ENCODE results near the gene ANO7.

GRCh38 chr2:241207641-241208040 lies 19.2 kb downstream of the ANO7 start:
- TF ChIP-seq CTCF (IDR thresholded peaks at IDR 0.05; ENCODE audit: low read depth, low read length, poor library complexity, severe bottlenecking) (no peak), EZH2phosphoT487 (IDR thresholded peaks at IDR 0.05; ENCODE audit: borderline replicate concordance, low read length) (no peak)

All from DOHH2 (cell line).